Measurements from ENCODE around the gene MCU. TPM values are rescaled to one million over a fixed set of nuclear protein-coding genes. Genes with fewer than 3 reads are reported as not detected.

Gene MCU
- total and polyA plus RNA-seq, 7 donors = 32.4 to 118 (median 66.1) TPM

- intact Hi-C loops (cut with DNase I) = loop anchor here in 1 of 2 donors (5.0 kb wide), 1 partner anchor 42 kb away; no protein-coding TSS in a partner anchor
- 35 to 38% (median 35%) methylated on average over 2 of the region's 2 CpGs for WGBS, 3 donors
- H3K4me1 ChIP-seq = peaks cover 67% of the 10 kb centered on the region
- no peaks in the 10 kb centered on the region for H3K27me3 ChIP-seq (ENCODE audit: insufficient read depth in 3 of 3, low read length in 2 of 3)
- H3K4me3 ChIP-seq = peak overlapping the region; percentile 8
- no peak for TF ChIP-seq CTCF (IDR thresholded peaks at IDR 0.05)
- no peaks in the 10 kb centered on the region for H3K9me3 ChIP-seq
- peaks cover 0 to 4% of the 10 kb centered on the region in 2 donors for H3K36me3 ChIP-seq (ENCODE audit: insufficient read depth in 1 of 2, low read depth in 1 of 2)
- ATAC-seq (peak; percentile 92 to 95 (median 94)), DNase-seq (peak; percentile 27 to 69)
- H3K27ac ChIP-seq = peak overlapping the region; percentile 82
Measured at GRCh38 chr10:72740528-72740927, 48.6 kb downstream of the MCU start.

GRCh38 chr10:72742092-72742491 lies 50.1 kb downstream of the MCU start:
- no peaks in the 10 kb centered on the region for H3K9me3 ChIP-seq
- TF ChIP-seq CTCF (IDR thresholded peaks at IDR 0.05) = no peak
- ATAC-seq (no peak), DNase-seq (no peak)
- intact Hi-C loops (cut with DNase I) = loop anchor here in 1 of 2 donors (5.0 kb wide), 1 partner anchor 40 kb away; no protein-coding TSS in a partner anchor
- no peak overlapping the region for H3K4me3 ChIP-seq
- peaks cover 56% of the 10 kb centered on the region for H3K4me1 ChIP-seq
- H3K27ac ChIP-seq = no peak overlapping the region
- no peaks in the 10 kb centered on the region for H3K27me3 ChIP-seq (ENCODE audit: insufficient read depth in 3 of 3, low read length in 2 of 3)
- peaks cover 0 to 4% of the 10 kb centered on the region in 2 donors for H3K36me3 ChIP-seq (ENCODE audit: insufficient read depth in 1 of 2, low read depth in 1 of 2)
- 87 to 89% (median 87%) methylated on average over 3 of the region's 3 CpGs for WGBS, 3 donors

GRCh38 chr10:72742797-72743196 lies 50.9 kb downstream of the MCU start:
- Histone ChIP-seq H3K27me3 (ENCODE audit: insufficient read depth in 3 of 3, low read length in 2 of 3) (no peaks in the 10 kb centered on the region), H3K4me3 (no peak overlapping the region), H3K27ac (no peak overlapping the region), H3K9me3 (no peaks in the 10 kb centered on the region), H3K4me1 (peaks cover 50% of the 10 kb centered on the region), H3K36me3 (ENCODE audit: insufficient read depth in 1 of 2, low read depth in 1 of 2) (peaks cover 0 to 4% of the 10 kb centered on the region in 2 donors)
- ATAC-seq = no peak
- no peak for TF ChIP-seq CTCF (IDR thresholded peaks at IDR 0.05)
- WGBS, 3 donors = 88 to 90% (median 88%) methylated on average over 5 of the region's 5 CpGs
- DNase-seq = no peak
- intact Hi-C loops (cut with DNase I) = loop anchor here in 1 of 2 donors (5.0 kb wide), 1 partner anchor 40 kb away; no protein-coding TSS in a partner anchor

GRCh38 chr10:72744566-72744965 lies 52.6 kb downstream of the MCU start:
- WGBS, 3 donors = 41 to 61% (median 48%) methylated on average over 3 of the region's 3 CpGs
- Histone ChIP-seq H3K4me3 (no peak overlapping the region), H3K9me3 (no peaks in the 10 kb centered on the region), H3K4me1 (peaks cover 32% of the 10 kb centered on the region), H3K27ac (no peak overlapping the region), H3K36me3 (ENCODE audit: insufficient read depth in 1 of 2, low read depth in 1 of 2) (peaks cover 0 to 4% of the 10 kb centered on the region in 2 donors), H3K27me3 (ENCODE audit: insufficient read depth in 3 of 3, low read length in 2 of 3) (no peaks in the 10 kb centered on the region)
- no peak for TF ChIP-seq CTCF (IDR thresholded peaks at IDR 0.05)
- DNase-seq (no peak), ATAC-seq (no peak)
- intact Hi-C loops (cut with DNase I) = loop anchor here in 1 of 2 donors (5.0 kb wide), 1 partner anchor 38 kb away; no protein-coding TSS in a partner anchor
